GM23338 (cell line): ENCODE results near the gene RNF115. TPM values are rescaled to one million over a fixed set of nuclear protein-coding genes. Genes with fewer than 3 reads are reported as not detected.

Experiments
- ATAC-seq: fragments of 200-7000 bp; cut with Tn5 transposase; 3 replicates; pipeline ENCODE4 v1.9.1; 2020
- DNase-seq: peaks from one replicate; pipeline ENCODE4 v3.0.0-alpha.2; 2015; ENCODE audit warnings: low spot score
- H2AFZ ChIP-seq: fragments of 200-600 bp; sonication (generic); 2 replicates; pipeline ENCODE4 v1.8.0; 2016; ENCODE audit warnings: antibody characterized with exemption, mild to moderate bottlenecking, moderate library complexity
- H3F3A ChIP-seq: fragments of 200-600 bp; sonication (generic); replicated peaks from 2 replicates; pipeline ENCODE4 v1.8.0; 2017; ENCODE audit warnings: antibody characterized with exemption, mixed run types, low read depth
- H3K27ac ChIP-seq: fragments of 200-600 bp; sonication (generic); 2 replicates; pipeline ENCODE4 v1.6.1; 2016; ENCODE audit warnings: low read depth
- H3K27me3 ChIP-seq: fragments of 200-600 bp; sonication (generic); 2 replicates; pipeline ENCODE4 v1.8.0; 2016; ENCODE audit warnings: mild to moderate bottlenecking, mixed run types, moderate library complexity; ENCODE audit not compliant: insufficient read depth
- H3K36me3 ChIP-seq: fragments of 200-600 bp; sonication (generic); 2 replicates; pipeline ENCODE4 v1.8.0; 2016; ENCODE audit warnings: mild to moderate bottlenecking; ENCODE audit not compliant: insufficient read depth
- H3K4me1 ChIP-seq: fragments of 200-600 bp; sonication (generic); 2 replicates; pipeline ENCODE4 v1.8.0; 2016; ENCODE audit warnings: mild to moderate bottlenecking, moderate library complexity; ENCODE audit not compliant: insufficient read depth
- H3K4me2 ChIP-seq: fragments of 200-600 bp; sonication (generic); 2 replicates; pipeline ENCODE4 v1.7.1; 2017; ENCODE audit warnings: mixed run types
- H3K4me3 ChIP-seq: fragments of 200-600 bp; sonication (generic); 2 replicates; pipeline ENCODE4 v1.6.1; 2016; ENCODE audit warnings: mixed run types
- H3K79me2 ChIP-seq: fragments of 200-600 bp; sonication (generic); replicated peaks from 2 replicates; pipeline ENCODE4 v1.8.0; 2017; ENCODE audit warnings: mild to moderate bottlenecking; ENCODE audit not compliant: insufficient read depth
- H3K9me2 ChIP-seq: fragments of 200-600 bp; sonication (generic); 2 replicates; pipeline ENCODE4 v1.8.0; 2017; ENCODE audit not compliant: insufficient read depth
- H4K20me1 ChIP-seq: fragments of 200-600 bp; sonication (generic); replicated peaks from 2 replicates; pipeline ENCODE4 v1.8.0; 2017; ENCODE audit warnings: mild to moderate bottlenecking; ENCODE audit not compliant: insufficient read depth
- H3K27ac Mint-ChIP-seq: 2 replicates; pipeline ENCODE4 v1.8.0; 2020; ENCODE audit warnings: inconsistent platforms, mild to moderate bottlenecking, moderate library complexity, mixed read lengths
- H3K27me3 Mint-ChIP-seq: 3 replicates; pipeline ENCODE4 v1.8.0; 2022; ENCODE audit warnings: low read depth, mild to moderate bottlenecking, moderate library complexity, mixed read lengths, inconsistent platforms; ENCODE audit not compliant: insufficient read depth, poor library complexity
- H3K36me3 Mint-ChIP-seq: 3 replicates; pipeline ENCODE4 v1.8.0; 2021; ENCODE audit warnings: low read depth, mild to moderate bottlenecking, inconsistent platforms, moderate library complexity, mixed read lengths
- H3K4me1 Mint-ChIP-seq: 3 replicates; pipeline ENCODE4 v1.8.0; 2020; ENCODE audit warnings: mild to moderate bottlenecking, inconsistent platforms, mixed read lengths
- H3K4me3 Mint-ChIP-seq: 3 replicates; pipeline ENCODE4 v1.8.0; 2021; ENCODE audit warnings: moderate library complexity, mild to moderate bottlenecking, inconsistent platforms, mixed read lengths
- H3K9me3 Mint-ChIP-seq: 3 replicates; pipeline ENCODE4 v1.8.0; 2020; ENCODE audit warnings: moderate library complexity, mild to moderate bottlenecking, inconsistent platforms, mixed read lengths
- CREB1 ChIP-seq: fragments of 250-450 bp; sonication (Bioruptor Pico); IDR thresholded peaks from 2 replicates; pipeline ENCODE4 v1.5.0; 2020; ENCODE audit warnings: low read depth, mild to moderate bottlenecking, moderate library complexity
- CTCF ChIP-seq, 2 experiments: fragments of 200-600 bp in 1 of 2; sonication (generic) in 1 of 2; conservative IDR thresholded peaks; 2 replicates each; pipeline versions ENCODE4 v1.5.1 to v1.6.1; 2016 to 2017; ENCODE audit warnings: antibody characterized with exemption in 2 of 2, low read depth in 2 of 2, mild to moderate bottlenecking in 2 of 2, moderate library complexity in 1 of 2
- EZH2 ChIP-seq: fragments of 200-600 bp; sonication (generic); IDR thresholded peaks from one replicate; pipeline ENCODE4 v1.8.0; 2017; ENCODE audit warnings: antibody characterized with exemption, mild to moderate bottlenecking, low read depth; ENCODE audit not compliant: unreplicated experiment
- EZH2phosphoT487 ChIP-seq: fragments of 200-600 bp; sonication (generic); IDR thresholded peaks from one replicate; pipeline ENCODE4 v1.8.1; 2018; ENCODE audit warnings: antibody characterized with exemption; ENCODE audit not compliant: unreplicated experiment
- JUNB ChIP-seq: IDR thresholded peaks from one replicate; pipeline ENCODE4 v1.6.1; 2016; ENCODE audit warnings: antibody characterized with exemption; ENCODE audit not compliant: unreplicated experiment
- NANOG ChIP-seq: IDR thresholded peaks from 2 replicates; pipeline ENCODE4 v1.6.1; 2016; ENCODE audit warnings: antibody characterized with exemption, borderline replicate concordance
- POLR2AphosphoS5 ChIP-seq: IDR thresholded peaks from 2 replicates; pipeline ENCODE4 v1.6.1; 2016; ENCODE audit warnings: antibody characterized with exemption, low read depth
- STAT1 ChIP-seq: IDR thresholded peaks from one replicate; pipeline ENCODE4 v1.6.1; 2016; ENCODE audit warnings: antibody characterized with exemption; ENCODE audit not compliant: unreplicated experiment
- ZNF114 ChIP-seq: fragments of 250-450 bp; sonication (Bioruptor Pico); IDR thresholded peaks from 2 replicates; pipeline ENCODE4 v1.5.0; 2020; ENCODE audit warnings: mild to moderate bottlenecking, moderate library complexity
- ZNF331 ChIP-seq: fragments of 250-450 bp; sonication (Bioruptor Pico); IDR thresholded peaks from 2 replicates; pipeline ENCODE4 v1.5.0; 2020; ENCODE audit warnings: low read depth, mild to moderate bottlenecking, moderate library complexity
- polyA plus RNA-seq: library from polyadenylated mRNA; unstranded; fragments of >200 nt; fragmentation: Nextera tagmentation; extraction: Ambion mirVana; gene quantifications from 2 replicates; pipeline ENCODE4 v1.2.1, GENCODE V29; 2016
- total RNA-seq: library from RNA; depleted of rRNA; stranded (reverse); fragments of >200 nt; shearing (Covaris generic); gene quantifications from 2 replicates; pipeline ENCODE4 v1.2.3, GENCODE V29; 2014
- TF ChIP-seq, protein P1 (sequence below): IDR thresholded peaks from one replicate; pipeline ENCODE4 v1.6.1; 2018; ENCODE audit warnings: antibody characterized with exemption; ENCODE audit not compliant: unreplicated experiment
- TF ChIP-seq, protein P2 (sequence below): fragments of 250-450 bp; sonication (Bioruptor Pico); IDR thresholded peaks from 2 replicates; pipeline ENCODE4 v1.5.0; 2020; ENCODE audit warnings: mild to moderate bottlenecking, moderate library complexity
- TF ChIP-seq, protein P3 (sequence below): IDR thresholded peaks from 2 replicates; pipeline ENCODE4 v1.6.1; 2016; ENCODE audit warnings: antibody characterized with exemption

RNF115 gene
- total and polyA plus RNA-seq, 2 experiments from 2014 or later = 10.6 to 10.9 TPM

DNA sequence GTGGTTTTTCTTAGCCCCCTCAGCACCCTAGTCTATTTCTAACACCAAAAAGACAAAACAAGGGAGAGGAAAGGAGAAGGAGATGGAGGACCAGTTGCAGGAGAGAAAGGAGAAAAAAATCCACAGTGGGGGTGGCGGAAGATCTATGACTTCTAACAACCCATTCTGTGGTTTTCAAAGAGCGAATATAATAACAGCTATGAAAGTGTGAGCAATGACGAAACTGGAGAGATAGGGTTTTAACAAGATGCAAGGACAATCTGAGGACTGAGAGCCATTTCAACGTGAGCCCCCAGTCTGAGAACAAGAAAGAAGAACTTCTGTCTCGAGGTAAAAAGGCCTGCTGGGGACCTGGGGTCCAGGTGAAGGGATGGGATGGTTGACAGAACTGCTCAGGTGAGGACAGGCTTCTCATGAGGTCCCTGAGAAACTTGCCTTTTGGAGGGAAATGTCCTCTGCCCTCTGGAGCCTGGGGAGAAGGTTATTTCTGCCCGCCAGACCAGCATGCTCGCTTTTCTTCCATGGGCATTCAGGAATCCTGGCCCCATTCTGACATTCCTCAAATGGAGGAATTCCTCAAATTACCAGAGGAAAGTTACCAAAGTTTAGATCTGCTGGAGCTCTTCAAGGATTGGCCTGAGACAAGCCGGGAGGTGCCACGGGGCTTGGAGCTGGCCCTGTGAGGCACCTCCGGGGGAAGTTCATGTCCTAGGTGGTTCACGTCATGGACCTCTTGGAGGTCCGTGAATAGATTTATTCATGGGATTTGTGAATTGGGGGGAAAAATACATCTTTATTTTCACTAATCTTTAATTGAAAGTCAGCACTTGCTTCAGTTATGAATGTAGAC, 104.4 kb downstream of the RNF115 start, which contains the start of gene CD160:
Gene CD160, plus strand, starts transcription at position 270 of the 850 bp plus-strand sequence. CDS start 8,829 bp downstream, outside the sequence.
- Histone ChIP-seq H3K4me1 (peaks cover 4% of the 10 kb centered on the region; the same call in 1 of the 2 replicates), H3K79me2 (no peaks in the 10 kb centered on the region), H2AFZ (peak within 1 kb of the TSS; percentile 99), H3F3A (no peaks in the 10 kb centered on the region), H4K20me1 (no peaks in the 10 kb centered on the region), H3K27ac (no peak within 1 kb of the TSS), H3K36me3 (no peaks in the 10 kb centered on the region), H3K4me3 (peak within 1 kb of the TSS; percentile 67; the same call in 1 of the 2 replicates), H3K27me3 (peaks cover 17% of the 10 kb centered on the region), H3K9me2 (no peaks in the 10 kb centered on the region), H3K4me2 (no peak within 1 kb of the TSS)
- TF ChIP-seq ZNF114 (no peak), EZH2phosphoT487 (no peak), JUNB (no peak), CREB1 (no peak), CTCF (conservative IDR thresholded peaks at IDR 0.05; ENCODE audit: low read depth in 2 of 2) (no peak), POLR2AphosphoS5 (no peak), EZH2 (no peak), NANOG (no peak), STAT1 (no peak), ZNF331 (CRISPR knock-in tag) (no peak)
- TF ChIP-seq, protein P1, sequence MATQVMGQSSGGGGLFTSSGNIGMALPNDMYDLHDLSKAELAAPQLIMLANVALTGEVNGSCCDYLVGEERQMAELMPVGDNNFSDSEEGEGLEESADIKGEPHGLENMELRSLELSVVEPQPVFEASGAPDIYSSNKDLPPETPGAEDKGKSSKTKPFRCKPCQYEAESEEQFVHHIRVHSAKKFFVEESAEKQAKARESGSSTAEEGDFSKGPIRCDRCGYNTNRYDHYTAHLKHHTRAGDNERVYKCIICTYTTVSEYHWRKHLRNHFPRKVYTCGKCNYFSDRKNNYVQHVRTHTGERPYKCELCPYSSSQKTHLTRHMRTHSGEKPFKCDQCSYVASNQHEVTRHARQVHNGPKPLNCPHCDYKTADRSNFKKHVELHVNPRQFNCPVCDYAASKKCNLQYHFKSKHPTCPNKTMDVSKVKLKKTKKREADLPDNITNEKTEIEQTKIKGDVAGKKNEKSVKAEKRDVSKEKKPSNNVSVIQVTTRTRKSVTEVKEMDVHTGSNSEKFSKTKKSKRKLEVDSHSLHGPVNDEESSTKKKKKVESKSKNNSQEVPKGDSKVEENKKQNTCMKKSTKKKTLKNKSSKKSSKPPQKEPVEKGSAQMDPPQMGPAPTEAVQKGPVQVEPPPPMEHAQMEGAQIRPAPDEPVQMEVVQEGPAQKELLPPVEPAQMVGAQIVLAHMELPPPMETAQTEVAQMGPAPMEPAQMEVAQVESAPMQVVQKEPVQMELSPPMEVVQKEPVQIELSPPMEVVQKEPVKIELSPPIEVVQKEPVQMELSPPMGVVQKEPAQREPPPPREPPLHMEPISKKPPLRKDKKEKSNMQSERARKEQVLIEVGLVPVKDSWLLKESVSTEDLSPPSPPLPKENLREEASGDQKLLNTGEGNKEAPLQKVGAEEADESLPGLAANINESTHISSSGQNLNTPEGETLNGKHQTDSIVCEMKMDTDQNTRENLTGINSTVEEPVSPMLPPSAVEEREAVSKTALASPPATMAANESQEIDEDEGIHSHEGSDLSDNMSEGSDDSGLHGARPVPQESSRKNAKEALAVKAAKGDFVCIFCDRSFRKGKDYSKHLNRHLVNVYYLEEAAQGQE = no peak
- TF ChIP-seq, protein P2, sequence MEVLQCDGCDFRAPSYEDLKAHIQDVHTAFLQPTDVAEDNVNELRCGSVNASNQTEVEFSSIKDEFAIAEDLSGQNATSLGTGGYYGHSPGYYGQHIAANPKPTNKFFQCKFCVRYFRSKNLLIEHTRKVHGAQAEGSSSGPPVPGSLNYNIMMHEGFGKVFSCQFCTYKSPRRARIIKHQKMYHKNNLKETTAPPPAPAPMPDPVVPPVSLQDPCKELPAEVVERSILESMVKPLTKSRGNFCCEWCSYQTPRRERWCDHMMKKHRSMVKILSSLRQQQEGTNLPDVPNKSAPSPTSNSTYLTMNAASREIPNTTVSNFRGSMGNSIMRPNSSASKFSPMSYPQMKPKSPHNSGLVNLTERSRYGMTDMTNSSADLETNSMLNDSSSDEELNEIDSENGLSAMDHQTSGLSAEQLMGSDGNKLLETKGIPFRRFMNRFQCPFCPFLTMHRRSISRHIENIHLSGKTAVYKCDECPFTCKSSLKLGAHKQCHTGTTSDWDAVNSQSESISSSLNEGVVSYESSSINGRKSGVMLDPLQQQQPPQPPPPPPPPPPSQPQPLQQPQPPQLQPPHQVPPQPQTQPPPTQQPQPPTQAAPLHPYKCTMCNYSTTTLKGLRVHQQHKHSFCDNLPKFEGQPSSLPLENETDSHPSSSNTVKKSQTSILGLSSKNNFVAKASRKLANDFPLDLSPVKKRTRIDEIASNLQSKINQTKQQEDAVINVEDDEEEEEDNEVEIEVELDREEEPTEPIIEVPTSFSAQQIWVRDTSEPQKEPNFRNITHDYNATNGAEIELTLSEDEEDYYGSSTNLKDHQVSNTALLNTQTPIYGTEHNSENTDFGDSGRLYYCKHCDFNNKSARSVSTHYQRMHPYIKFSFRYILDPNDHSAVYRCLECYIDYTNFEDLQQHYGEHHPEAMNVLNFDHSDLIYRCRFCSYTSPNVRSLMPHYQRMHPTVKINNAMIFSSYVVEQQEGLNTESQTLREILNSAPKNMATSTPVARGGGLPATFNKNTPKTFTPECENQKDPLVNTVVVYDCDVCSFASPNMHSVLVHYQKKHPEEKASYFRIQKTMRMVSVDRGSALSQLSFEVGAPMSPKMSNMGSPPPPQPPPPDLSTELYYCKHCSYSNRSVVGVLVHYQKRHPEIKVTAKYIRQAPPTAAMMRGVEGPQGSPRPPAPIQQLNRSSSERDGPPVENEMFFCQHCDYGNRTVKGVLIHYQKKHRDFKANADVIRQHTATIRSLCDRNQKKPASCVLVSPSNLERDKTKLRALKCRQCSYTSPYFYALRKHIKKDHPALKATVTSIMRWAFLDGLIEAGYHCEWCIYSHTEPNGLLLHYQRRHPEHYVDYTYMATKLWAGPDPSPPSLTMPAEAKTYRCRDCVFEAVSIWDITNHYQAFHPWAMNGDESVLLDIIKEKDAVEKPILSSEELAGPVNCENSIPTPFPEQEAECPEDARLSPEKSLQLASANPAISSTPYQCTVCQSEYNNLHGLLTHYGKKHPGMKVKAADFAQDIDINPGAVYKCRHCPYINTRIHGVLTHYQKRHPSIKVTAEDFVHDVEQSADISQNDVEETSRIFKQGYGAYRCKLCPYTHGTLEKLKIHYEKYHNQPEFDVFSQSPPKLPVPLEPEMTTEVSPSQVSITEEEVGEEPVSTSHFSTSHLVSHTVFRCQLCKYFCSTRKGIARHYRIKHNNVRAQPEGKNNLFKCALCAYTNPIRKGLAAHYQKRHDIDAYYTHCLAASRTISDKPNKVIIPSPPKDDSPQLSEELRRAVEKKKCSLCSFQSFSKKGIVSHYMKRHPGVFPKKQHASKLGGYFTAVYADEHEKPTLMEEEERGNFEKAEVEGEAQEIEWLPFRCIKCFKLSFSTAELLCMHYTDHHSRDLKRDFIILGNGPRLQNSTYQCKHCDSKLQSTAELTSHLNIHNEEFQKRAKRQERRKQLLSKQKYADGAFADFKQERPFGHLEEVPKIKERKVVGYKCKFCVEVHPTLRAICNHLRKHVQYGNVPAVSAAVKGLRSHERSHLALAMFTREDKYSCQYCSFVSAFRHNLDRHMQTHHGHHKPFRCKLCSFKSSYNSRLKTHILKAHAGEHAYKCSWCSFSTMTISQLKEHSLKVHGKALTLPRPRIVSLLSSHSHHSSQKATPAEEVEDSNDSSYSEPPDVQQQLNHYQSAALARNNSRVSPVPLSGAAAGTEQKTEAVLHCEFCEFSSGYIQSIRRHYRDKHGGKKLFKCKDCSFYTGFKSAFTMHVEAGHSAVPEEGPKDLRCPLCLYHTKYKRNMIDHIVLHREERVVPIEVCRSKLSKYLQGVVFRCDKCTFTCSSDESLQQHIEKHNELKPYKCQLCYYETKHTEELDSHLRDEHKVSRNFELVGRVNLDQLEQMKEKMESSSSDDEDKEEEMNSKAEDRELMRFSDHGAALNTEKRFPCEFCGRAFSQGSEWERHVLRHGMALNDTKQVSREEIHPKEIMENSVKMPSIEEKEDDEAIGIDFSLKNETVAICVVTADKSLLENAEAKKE = no peak
- TF ChIP-seq, protein P3, sequence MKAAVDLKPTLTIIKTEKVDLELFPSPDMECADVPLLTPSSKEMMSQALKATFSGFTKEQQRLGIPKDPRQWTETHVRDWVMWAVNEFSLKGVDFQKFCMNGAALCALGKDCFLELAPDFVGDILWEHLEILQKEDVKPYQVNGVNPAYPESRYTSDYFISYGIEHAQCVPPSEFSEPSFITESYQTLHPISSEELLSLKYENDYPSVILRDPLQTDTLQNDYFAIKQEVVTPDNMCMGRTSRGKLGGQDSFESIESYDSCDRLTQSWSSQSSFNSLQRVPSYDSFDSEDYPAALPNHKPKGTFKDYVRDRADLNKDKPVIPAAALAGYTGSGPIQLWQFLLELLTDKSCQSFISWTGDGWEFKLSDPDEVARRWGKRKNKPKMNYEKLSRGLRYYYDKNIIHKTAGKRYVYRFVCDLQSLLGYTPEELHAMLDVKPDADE = no peak
- H3K4me1 Mint-ChIP-seq = peaks cover 4% of the 10 kb centered on the region
- no peaks in the 10 kb centered on the region; the same call in 2 of the 3 replicates for H3K9me3 Mint-ChIP-seq
- H3K36me3 Mint-ChIP-seq = no peaks in the 10 kb centered on the region
- H3K27me3 Mint-ChIP-seq = peaks cover 5% of the 10 kb centered on the region
- DNase-seq (peak; percentile 32), ATAC-seq (no peak)
- no peak within 1 kb of the TSS for H3K4me3 Mint-ChIP-seq
- H3K27ac Mint-ChIP-seq = no peak within 1 kb of the TSS
